HL-60 (cell line): Measurements from ENCODE around the gene POLR2I.

Experiments
- DNase-seq, 2 experiments: peaks; one replicate each; pipeline ENCODE4 v3.0.0-alpha.2; 2010 to 2020; ENCODE audit warnings: low read depth in 1 of 2, low spot score in 1 of 2
- H3K27ac ChIP-seq: fragments of 250-450 bp; sonication (Bioruptor Pico); replicated peaks from 2 replicates; pipeline ENCODE4 v1.5.1; 2020; ENCODE audit warnings: mild to moderate bottlenecking, moderate library complexity
- H3K27me3 ChIP-seq: fragments of 250-450 bp; sonication (Bioruptor Pico); 2 replicates; pipeline ENCODE4 v1.5.1; 2021; ENCODE audit warnings: mild to moderate bottlenecking, moderate library complexity; ENCODE audit not compliant: insufficient read depth, poor library complexity, severe bottlenecking
- H3K4me3 ChIP-seq: replicated peaks from 2 replicates; pipeline ENCODE4 v1.5.1; 2011; ENCODE audit warnings: mild to moderate bottlenecking, control low read depth, low read length; ENCODE audit not compliant: insufficient read depth
- GABPA ChIP-seq: IDR thresholded peaks from 2 replicates; pipeline ENCODE4 v1.6.1; 2012; ENCODE audit warnings: low read depth
- POLR2AphosphoS5 ChIP-seq: IDR thresholded peaks from 2 replicates; pipeline ENCODE4 v1.6.1; 2012; ENCODE audit warnings: low read depth
- REST ChIP-seq: IDR thresholded peaks from 2 replicates; pipeline ENCODE4 v1.6.1; 2012; ENCODE audit warnings: low read depth; ENCODE audit not compliant: insufficient replicate concordance
- SPI1 ChIP-seq: IDR thresholded peaks from 2 replicates; pipeline ENCODE4 v1.6.1; 2012; ENCODE audit warnings: low read depth, mild to moderate bottlenecking, borderline replicate concordance
- TF ChIP-seq, protein P1 (sequence below): IDR thresholded peaks from one replicate; pipeline ENCODE4 v1.5.1; 2011; ENCODE audit warnings: low read length, control low read depth, inconsistent platforms; ENCODE audit not compliant: insufficient read depth

The POLR2I gene

GRCh38 chr19:36141039-36141927, 26.6 kb upstream of the POLR2I start:
- peak overlapping the region; percentile 92 for H3K4me3 ChIP-seq
- TF ChIP-seq POLR2AphosphoS5 (0 out of 2 replicates have a peak, but pooled peaks have one; percentile 30), GABPA (no peak)
- no peaks in the 10 kb centered on the region for H3K27me3 ChIP-seq
- peak overlapping the region; percentile 94 for H3K27ac ChIP-seq
- DNase-seq, result peak; percentile 70 to 89

DNA sequence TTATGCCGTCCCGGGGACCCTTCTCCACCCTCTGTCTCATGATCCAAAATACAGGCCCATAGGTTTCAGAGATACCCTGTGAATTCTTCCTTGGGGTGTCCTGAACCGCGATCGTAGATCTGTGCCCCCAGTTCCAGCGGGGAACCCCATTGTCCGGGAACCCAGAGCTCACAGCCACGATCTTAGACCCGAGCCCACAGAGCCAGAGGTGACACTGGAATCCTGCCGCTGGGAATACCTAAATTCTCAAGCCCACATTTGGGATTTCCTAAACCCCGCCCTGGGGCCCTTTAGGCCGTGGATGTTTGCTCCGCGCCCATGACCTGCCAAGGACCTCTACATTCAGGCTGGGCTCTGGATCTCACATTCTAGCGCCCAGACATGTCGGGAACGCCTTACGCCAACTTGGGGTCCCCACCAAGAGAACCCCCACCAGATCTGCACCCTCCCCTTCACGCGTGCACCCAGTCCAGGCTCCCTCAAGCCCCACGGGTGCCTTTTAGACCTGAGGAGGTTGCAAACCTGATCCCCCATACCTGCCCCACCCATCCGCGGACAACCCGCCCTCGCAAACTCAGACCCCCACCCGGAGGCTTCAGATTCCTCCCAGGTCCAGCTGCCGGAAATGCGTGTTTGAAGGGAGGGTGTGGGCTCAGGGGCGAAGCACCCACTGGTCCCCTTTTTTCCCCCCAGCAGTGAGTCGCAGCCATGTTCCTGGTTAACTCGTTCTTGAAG, 25.8 kb upstream of the POLR2I start:
- no peaks in the 10 kb centered on the region for H3K27me3 ChIP-seq
- H3K4me3 ChIP-seq, result peak overlapping the region; percentile 92
- H3K27ac ChIP-seq, result peak overlapping the region; percentile 94
- TF ChIP-seq GABPA (no peak), SPI1 (no peak)
- TF ChIP-seq, protein P1, sequence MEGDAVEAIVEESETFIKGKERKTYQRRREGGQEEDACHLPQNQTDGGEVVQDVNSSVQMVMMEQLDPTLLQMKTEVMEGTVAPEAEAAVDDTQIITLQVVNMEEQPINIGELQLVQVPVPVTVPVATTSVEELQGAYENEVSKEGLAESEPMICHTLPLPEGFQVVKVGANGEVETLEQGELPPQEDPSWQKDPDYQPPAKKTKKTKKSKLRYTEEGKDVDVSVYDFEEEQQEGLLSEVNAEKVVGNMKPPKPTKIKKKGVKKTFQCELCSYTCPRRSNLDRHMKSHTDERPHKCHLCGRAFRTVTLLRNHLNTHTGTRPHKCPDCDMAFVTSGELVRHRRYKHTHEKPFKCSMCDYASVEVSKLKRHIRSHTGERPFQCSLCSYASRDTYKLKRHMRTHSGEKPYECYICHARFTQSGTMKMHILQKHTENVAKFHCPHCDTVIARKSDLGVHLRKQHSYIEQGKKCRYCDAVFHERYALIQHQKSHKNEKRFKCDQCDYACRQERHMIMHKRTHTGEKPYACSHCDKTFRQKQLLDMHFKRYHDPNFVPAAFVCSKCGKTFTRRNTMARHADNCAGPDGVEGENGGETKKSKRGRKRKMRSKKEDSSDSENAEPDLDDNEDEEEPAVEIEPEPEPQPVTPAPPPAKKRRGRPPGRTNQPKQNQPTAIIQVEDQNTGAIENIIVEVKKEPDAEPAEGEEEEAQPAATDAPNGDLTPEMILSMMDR, result no peak
- DNase-seq, result peak; percentile 43 to 50

GRCh38 chr19:36139473-36140303, 25.0 kb upstream of the POLR2I start, which contains the start of gene CAPNS1:
CAPNS1 (plus strand) TSS chr19:36140066; CDS start chr19:36141012, 946 bp downstream.
- peak; percentile 92 to 95 for DNase-seq
- peak within 1 kb of the TSS; percentile 92 for H3K4me3 ChIP-seq
- peak; percentile 46 for TF ChIP-seq POLR2AphosphoS5
- peak; percentile 22; the same call in 1 of the 2 replicates for TF ChIP-seq GABPA
- TF ChIP-seq, protein P1, result no peak
- no peaks in the 10 kb centered on the region for H3K27me3 ChIP-seq
- peak within 1 kb of the TSS; percentile 94 for H3K27ac ChIP-seq

GRCh38 chr19:36139120-36139472, 24.4 kb upstream of the POLR2I start:
- no peak for TF ChIP-seq GABPA
- TF ChIP-seq POLR2AphosphoS5, result no peak
- TF ChIP-seq, protein P1, result no peak
- no peak for TF ChIP-seq SPI1
- no peak for TF ChIP-seq REST
- no peak for DNase-seq

More at GRCh38 chr19:36139120-36139472, 24.4 kb upstream of the POLR2I start:
- H3K4me3 ChIP-seq, result peak overlapping the region; percentile 92
- peak overlapping the region; percentile 94 for H3K27ac ChIP-seq
- no peaks in the 10 kb centered on the region for H3K27me3 ChIP-seq
